ENCODE data around the gene MTHFD1L.

DNA sequence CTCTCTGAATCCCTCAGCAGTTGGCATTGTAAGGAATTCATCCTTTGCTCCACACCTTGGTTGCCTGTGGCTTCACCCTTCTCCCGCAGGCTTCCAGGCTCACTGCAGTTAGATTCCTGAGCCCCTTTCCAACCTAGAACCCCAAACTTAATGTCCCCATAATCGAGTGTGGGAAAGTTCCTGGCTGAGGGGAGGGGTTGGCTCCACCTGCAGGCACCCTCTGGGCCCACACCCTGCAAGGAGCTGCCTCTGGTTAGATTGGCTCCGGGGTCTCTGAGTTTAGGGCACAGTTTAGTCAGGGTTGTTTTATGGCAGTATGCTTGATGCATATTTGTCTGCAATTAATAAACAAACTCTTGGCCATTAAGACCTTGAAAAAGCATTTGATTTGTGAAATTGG, 63.4 kb downstream of the MTHFD1L start:
- TF ChIP-seq, protein P1, sequence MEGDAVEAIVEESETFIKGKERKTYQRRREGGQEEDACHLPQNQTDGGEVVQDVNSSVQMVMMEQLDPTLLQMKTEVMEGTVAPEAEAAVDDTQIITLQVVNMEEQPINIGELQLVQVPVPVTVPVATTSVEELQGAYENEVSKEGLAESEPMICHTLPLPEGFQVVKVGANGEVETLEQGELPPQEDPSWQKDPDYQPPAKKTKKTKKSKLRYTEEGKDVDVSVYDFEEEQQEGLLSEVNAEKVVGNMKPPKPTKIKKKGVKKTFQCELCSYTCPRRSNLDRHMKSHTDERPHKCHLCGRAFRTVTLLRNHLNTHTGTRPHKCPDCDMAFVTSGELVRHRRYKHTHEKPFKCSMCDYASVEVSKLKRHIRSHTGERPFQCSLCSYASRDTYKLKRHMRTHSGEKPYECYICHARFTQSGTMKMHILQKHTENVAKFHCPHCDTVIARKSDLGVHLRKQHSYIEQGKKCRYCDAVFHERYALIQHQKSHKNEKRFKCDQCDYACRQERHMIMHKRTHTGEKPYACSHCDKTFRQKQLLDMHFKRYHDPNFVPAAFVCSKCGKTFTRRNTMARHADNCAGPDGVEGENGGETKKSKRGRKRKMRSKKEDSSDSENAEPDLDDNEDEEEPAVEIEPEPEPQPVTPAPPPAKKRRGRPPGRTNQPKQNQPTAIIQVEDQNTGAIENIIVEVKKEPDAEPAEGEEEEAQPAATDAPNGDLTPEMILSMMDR (IDR thresholded peaks at IDR 0.05): no peak
- no peak for TF ChIP-seq POLR2A (IDR thresholded peaks at IDR 0.05)
- no peak for TF ChIP-seq EP300 (IDR thresholded peaks at IDR 0.05)
